ENCODE measurements around the gene ZNF587B.
A peak's percentile ranks its signal among the peaks of the same experiment; 100 is the strongest.
"Not testable (repeated sequence)": the region's sequence is repeated elsewhere in the genome, so short reads cannot be mapped to it uniquely, and the experiment has no call there.

Gene ZNF587B

GRCh38 chr19:57830071-57830602 is at the start of gene ZNF587B:
TSS of gene ZNF587B (plus strand) at chr19:57830299. CDS start at chr19:57830529, 230 bp downstream.
- DNase-seq (ENCODE audit: insufficient read length, low spot score) (peak; percentile 63), FAIRE-seq (peak; percentile 77)
- TF ChIP-seq CTCF (IDR thresholded peaks at IDR 0.05; ENCODE audit: insufficient read depth, missing control alignments) = peak; percentile 30

- DNase-seq (ENCODE audit: insufficient read length, low spot score) = no peak
- no peak for FAIRE-seq
- no peak for TF ChIP-seq CTCF (IDR thresholded peaks at IDR 0.05; ENCODE audit: insufficient read depth, missing control alignments)
Observed at GRCh38 chr19:57786286-57786685, 43.8 kb upstream of the ZNF587B start.

GRCh38 chr19:57786906-57787305 is 43.2 kb upstream of the ZNF587B start:
- no peak for FAIRE-seq
- no peak for DNase-seq (ENCODE audit: insufficient read length, low spot score)
- TF ChIP-seq CTCF (IDR thresholded peaks at IDR 0.05; ENCODE audit: insufficient read depth, missing control alignments) = no peak

GRCh38 chr19:57788114-57788692 is 41.9 kb upstream of the ZNF587B start:
- FAIRE-seq (no peak), DNase-seq (ENCODE audit: insufficient read length, low spot score) (no peak)
- no peak for TF ChIP-seq CTCF (IDR thresholded peaks at IDR 0.05; ENCODE audit: insufficient read depth, missing control alignments)

GRCh38 chr19:57789288-57789687 is 40.8 kb upstream of the ZNF587B start:
- FAIRE-seq = no peak
- TF ChIP-seq CTCF (IDR thresholded peaks at IDR 0.05; ENCODE audit: insufficient read depth, missing control alignments) = no peak
- no peak for DNase-seq (ENCODE audit: insufficient read length, low spot score)

GRCh38 chr19:57796580-57796979 is 33.5 kb upstream of the ZNF587B start:
- DNase-seq (ENCODE audit: insufficient read length, low spot score); FAIRE-seq: not testable (repeated sequence)

- no peak for DNase-seq (ENCODE audit: insufficient read length, low spot score)
- FAIRE-seq = no peak
- TF ChIP-seq CTCF (IDR thresholded peaks at IDR 0.05; ENCODE audit: insufficient read depth, missing control alignments) = no peak
Observed at GRCh38 chr19:57800696-57801095, 29.4 kb upstream of the ZNF587B start.
